Esophagus squamous epithelium (tissue), 5 donors: ENCODE data around the gene PTPRJ. TPM values are rescaled to one million over a fixed set of nuclear protein-coding genes. Genes with fewer than 3 reads are reported as not detected.

Source experiments
- DNase-seq: peaks from one replicate; lab custom pipeline; 2025; lab: John Stamatoyannopoulos, UW
- H3K27ac ChIP-seq, 4 donors: fragments of 200-600 bp; sonication (generic); one replicate each; pipeline ENCODE4 v1.5.1; 2016 to 2019; ENCODE audit warnings: mild to moderate bottlenecking in 1 of 4
- H3K27me3 ChIP-seq, 4 donors: fragments of 200-600 bp; sonication (generic); 1 replicate in 3 of 4; 2 replicates in 1 of 4; pipeline versions ENCODE4 v1.5.1 to v1.6.0; 2017 to 2021; ENCODE audit warnings: antibody characterized with exemption in 1 of 4
- H3K36me3 ChIP-seq, 3 donors: fragments of 200-600 bp; sonication (generic); one replicate each; pipeline ENCODE4 v1.5.1; 2016 to 2019
- H3K4me1 ChIP-seq, 3 donors: fragments of 200-600 bp; sonication (generic); one replicate each; pipeline ENCODE4 v1.5.1; 2017 to 2019
- H3K4me3 ChIP-seq, 4 donors: fragments of 200-600 bp; sonication (generic); 1 replicate in 3 of 4; 2 replicates in 1 of 4; pipeline ENCODE4 v1.5.1; 2016 to 2019; ENCODE audit warnings: mild to moderate bottlenecking in 2 of 4, moderate library complexity in 1 of 4
- H3K9me3 ChIP-seq, 3 donors: fragments of 200-600 bp; sonication (generic); one replicate each; pipeline ENCODE4 v1.5.1; 2016 to 2019
- POLR2A ChIP-seq, 4 donors: fragments of 450-650 bp; IDR thresholded peaks; one replicate each; pipeline ENCODE4 v1.6.1; 2017; ENCODE audit warnings: antibody characterized with exemption in 4 of 4, mild to moderate bottlenecking in 4 of 4, moderate library complexity in 3 of 4
- WGBS, 2 donors: methylation state at CpG; one replicate each; pipeline ENCODE4 v1.1.5; 2018; 5-methylcytosine and 5-hydroxymethylcytosine counted together
- intact Hi-C: fragments of 100-400 bp; cut with DNase I; formaldehyde crosslinking; loops from one replicate; pipeline ENCODE4 v1.15.0; 2022
- total RNA-seq, 4 donors: library from RNA; depleted of rRNA; stranded (reverse); fragments of >200 nt; gene quantifications; one replicate each; pipeline ENCODE4 v1.1.0, GENCODE V29; 2016
- TF ChIP-seq, protein P1 (sequence below), 6 experiments: fragments of 450-650 bp in 4 of 6; fragments of 200-600 bp in 2 of 6; sonication (generic) in 2 of 6; IDR thresholded peaks; one replicate each; pipeline ENCODE4 v1.5.1; 2016 to 2019; ENCODE audit warnings: antibody characterized with exemption in 6 of 6, mild to moderate bottlenecking in 4 of 6, moderate library complexity in 4 of 6
- donor health status: DM: yes; HTN: yes; CAD: no.

The PTPRJ gene
- total RNA-seq, 4 donors from 2014 or later: 1.7 to 11.6 (median 3.4) TPM

DNA sequence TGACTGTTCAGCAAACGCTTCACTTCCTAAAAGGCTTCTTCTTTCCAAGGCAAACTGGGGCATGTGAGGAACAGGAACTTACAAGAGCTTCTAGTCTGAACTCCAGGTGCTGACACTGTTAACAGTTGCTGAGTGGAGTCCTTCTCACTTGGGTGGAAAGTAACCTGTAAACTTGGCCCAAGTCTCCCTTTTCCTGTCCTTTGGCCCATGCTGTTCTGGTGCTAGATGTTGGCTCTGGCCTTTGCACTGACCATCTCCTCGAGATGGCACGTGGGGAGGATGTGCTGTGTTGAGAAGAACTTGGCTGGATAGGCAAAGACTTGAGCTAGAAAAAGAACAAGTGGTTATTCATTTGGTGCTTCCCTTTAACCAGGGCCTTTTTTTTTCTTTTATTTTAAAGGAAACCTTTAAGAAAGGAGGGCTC, 53.6 kb downstream of the PTPRJ start:
- intact Hi-C loops: no loop called here
- 29 to 60% methylated on average over 2 to 3 of the region's 3 CpGs for WGBS, 2 donors
- Histone ChIP-seq H3K27me3 (no peaks in the 10 kb centered on the region), H3K36me3 (no peaks in the 10 kb centered on the region), H3K4me1 (peaks cover 0 to 35% (median 2%) of the 10 kb centered on the region in 3 donors), H3K4me3 (no peak overlapping the region), H3K9me3 (no peaks in the 10 kb centered on the region), H3K27ac (peak overlapping the region in 2 of 4 donors; percentile 19 to 39)
- TF ChIP-seq POLR2A (IDR thresholded peaks at IDR 0.05): no peak
- TF ChIP-seq, protein P1, sequence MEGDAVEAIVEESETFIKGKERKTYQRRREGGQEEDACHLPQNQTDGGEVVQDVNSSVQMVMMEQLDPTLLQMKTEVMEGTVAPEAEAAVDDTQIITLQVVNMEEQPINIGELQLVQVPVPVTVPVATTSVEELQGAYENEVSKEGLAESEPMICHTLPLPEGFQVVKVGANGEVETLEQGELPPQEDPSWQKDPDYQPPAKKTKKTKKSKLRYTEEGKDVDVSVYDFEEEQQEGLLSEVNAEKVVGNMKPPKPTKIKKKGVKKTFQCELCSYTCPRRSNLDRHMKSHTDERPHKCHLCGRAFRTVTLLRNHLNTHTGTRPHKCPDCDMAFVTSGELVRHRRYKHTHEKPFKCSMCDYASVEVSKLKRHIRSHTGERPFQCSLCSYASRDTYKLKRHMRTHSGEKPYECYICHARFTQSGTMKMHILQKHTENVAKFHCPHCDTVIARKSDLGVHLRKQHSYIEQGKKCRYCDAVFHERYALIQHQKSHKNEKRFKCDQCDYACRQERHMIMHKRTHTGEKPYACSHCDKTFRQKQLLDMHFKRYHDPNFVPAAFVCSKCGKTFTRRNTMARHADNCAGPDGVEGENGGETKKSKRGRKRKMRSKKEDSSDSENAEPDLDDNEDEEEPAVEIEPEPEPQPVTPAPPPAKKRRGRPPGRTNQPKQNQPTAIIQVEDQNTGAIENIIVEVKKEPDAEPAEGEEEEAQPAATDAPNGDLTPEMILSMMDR (IDR thresholded peaks at IDR 0.05): no peak
- DNase-seq: no peak

DNA sequence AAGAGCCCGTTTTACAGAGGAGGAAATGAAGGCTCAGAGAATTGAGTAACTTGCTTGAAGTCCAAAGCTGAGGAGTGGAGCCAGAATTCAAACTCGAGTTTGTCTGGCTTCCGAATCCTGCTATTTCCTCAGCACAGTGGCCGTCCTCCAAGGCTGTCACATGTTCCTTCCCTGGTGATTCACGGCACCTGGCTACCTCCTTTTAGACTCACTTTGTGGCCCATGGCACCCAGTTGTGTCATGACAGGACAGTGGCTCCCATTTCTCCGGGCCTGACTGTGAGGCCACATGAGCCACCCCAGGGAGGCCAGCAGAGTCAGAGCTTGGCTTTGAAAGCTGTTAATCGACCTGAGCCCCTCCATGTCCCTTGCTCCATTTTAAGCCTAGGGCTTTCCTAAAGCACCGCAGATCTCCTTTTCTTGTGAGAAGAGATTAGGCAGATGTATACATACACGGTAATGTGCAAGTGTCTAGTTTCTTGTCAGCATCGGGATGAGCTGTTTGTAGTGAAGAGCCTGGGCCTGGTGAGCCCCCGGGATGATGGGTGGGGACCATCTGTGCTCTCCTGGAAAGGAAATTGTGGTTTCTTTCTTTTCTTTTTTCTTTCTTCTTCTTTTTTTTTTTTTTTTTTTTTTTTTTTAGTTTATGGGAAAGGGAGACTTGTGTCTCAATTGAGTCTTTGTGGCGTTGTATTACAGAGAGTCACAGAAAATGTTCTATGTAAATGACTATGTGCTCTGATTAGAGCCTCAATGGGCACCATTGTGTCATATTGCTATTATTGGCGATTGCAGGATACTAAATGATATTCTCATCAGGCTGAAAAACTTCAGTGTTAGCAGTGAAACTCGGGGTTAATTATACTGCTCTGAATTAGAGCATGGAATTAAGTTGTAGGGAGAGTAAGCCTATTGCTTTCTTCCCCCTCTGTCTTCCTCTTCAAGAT, 54.8 kb downstream of the PTPRJ start:
- no peak overlapping the region for H3K4me3 ChIP-seq
- no peaks in the 10 kb centered on the region for H3K27me3 ChIP-seq
- no peak for DNase-seq
- no peaks in the 10 kb centered on the region for H3K9me3 ChIP-seq
- H3K27ac ChIP-seq: peak overlapping the region in 2 of 4 donors; percentile 12 to 39
- intact Hi-C loops: no loop called here
- H3K36me3 ChIP-seq: no peaks in the 10 kb centered on the region
- WGBS, 2 donors: 75 to 80% methylated on average over 11 to 14 of the region's 14 CpGs
- H3K4me1 ChIP-seq: peaks cover 0 to 23% (median 0%) of the 10 kb centered on the region in 3 donors
- TF ChIP-seq POLR2A (IDR thresholded peaks at IDR 0.05): no peak
- TF ChIP-seq, protein P1 (IDR thresholded peaks at IDR 0.05): no peak

DNA sequence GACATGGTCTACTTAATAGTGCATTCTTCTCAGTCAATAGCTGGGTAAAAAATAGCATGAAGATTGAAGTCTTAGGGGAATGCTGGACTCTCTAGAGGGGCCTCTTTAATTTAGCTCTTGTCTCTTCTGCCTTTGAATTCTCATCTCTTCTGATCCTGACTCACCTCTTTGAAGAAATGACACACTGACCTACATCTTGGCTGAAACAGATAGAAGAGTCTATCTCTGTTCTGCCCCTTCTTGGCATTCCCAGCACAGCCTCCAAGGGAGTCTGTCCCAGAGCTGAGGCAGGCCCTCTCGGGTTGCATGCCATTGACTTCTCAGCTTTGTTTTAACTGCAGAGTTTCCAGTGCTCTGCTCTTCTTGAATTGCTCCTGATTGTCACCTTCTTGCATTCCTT, 55.7 kb downstream of the PTPRJ start:
- intact Hi-C loops: no loop called here
- no peaks in the 10 kb centered on the region for H3K36me3 ChIP-seq

DNA sequence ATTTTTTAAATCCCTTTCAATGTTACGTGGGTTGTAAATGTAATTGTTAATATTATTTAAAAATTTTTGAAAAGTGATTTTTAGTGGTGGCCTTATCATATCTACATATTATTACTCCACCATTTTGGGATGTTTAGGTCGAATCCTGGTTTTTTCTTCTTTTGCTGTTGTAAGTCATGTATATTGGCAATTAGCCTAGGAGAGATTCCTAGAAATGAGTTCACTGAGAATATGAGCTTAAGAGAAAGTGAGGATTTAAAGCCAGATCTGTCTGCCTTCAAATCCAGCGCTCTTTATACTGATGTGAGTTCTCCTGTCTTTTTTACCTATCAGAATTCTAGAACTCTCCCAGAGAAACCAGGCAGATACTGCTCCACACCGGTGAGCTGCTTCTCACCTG, 56.1 kb downstream of the PTPRJ start:
- Histone ChIP-seq H3K36me3 (no peaks in the 10 kb centered on the region), H3K9me3 (no peaks in the 10 kb centered on the region), H3K4me1 (peaks cover 0 to 18% (median 0%) of the 10 kb centered on the region in 3 donors), H3K27me3 (no peaks in the 10 kb centered on the region), H3K27ac (no peak overlapping the region), H3K4me3 (no peak overlapping the region)
- DNase-seq: no peak
- intact Hi-C loops: no loop called here
- TF ChIP-seq POLR2A (IDR thresholded peaks at IDR 0.05): no peak
- TF ChIP-seq, protein P1 (IDR thresholded peaks at IDR 0.05): no peak
- WGBS, 2 donors: 70 to 79% methylated on average over 4 of the region's 4 CpGs

More for the DNA sequence above, 55.7 kb downstream of the PTPRJ start:
- DNase-seq: no peak
- TF ChIP-seq POLR2A (IDR thresholded peaks at IDR 0.05): no peak
- TF ChIP-seq, protein P1 (IDR thresholded peaks at IDR 0.05): no peak
- H3K27ac ChIP-seq: no peak overlapping the region
- H3K9me3 ChIP-seq: no peaks in the 10 kb centered on the region
- H3K4me3 ChIP-seq: no peak overlapping the region
- peaks cover 0 to 18% (median 0%) of the 10 kb centered on the region in 3 donors for H3K4me1 ChIP-seq
- no peaks in the 10 kb centered on the region for H3K27me3 ChIP-seq
- WGBS, 2 donors: 68 to 82% methylated on average over 1 of the region's 1 CpG
